ENCODE results near the gene BATF.

DNA sequence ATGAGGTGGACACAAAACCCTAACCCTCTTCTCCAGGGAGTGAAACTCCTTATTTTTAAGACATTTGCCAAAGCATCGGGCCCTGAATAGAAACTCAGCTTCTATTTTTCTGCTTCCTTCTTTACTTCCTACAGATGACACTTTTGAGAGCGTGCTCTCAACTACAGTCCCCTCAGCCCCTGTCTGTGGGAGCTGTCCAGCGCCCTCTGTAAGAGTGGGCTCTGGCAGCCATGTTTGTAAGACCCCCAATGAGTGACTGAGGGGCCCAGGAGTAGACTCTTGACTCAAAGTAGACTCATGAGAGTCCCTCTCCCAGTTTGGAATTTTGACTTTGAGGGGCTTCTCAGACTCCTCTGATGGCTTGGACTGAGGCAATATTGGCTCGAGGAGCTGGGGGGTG is 25.5 kb upstream of the BATF start:
- TF ChIP-seq, protein P1, sequence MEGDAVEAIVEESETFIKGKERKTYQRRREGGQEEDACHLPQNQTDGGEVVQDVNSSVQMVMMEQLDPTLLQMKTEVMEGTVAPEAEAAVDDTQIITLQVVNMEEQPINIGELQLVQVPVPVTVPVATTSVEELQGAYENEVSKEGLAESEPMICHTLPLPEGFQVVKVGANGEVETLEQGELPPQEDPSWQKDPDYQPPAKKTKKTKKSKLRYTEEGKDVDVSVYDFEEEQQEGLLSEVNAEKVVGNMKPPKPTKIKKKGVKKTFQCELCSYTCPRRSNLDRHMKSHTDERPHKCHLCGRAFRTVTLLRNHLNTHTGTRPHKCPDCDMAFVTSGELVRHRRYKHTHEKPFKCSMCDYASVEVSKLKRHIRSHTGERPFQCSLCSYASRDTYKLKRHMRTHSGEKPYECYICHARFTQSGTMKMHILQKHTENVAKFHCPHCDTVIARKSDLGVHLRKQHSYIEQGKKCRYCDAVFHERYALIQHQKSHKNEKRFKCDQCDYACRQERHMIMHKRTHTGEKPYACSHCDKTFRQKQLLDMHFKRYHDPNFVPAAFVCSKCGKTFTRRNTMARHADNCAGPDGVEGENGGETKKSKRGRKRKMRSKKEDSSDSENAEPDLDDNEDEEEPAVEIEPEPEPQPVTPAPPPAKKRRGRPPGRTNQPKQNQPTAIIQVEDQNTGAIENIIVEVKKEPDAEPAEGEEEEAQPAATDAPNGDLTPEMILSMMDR (IDR thresholded peaks at IDR 0.05) = no peak
- TF ChIP-seq POLR2A (IDR thresholded peaks at IDR 0.05) = no peak
